ENCODE data around the gene GPR32. TPM values are rescaled to one million over a fixed set of nuclear protein-coding genes. Genes with fewer than 3 reads are reported as not detected.
"Not testable (repeated sequence)": the region's sequence is repeated elsewhere in the genome, so short reads cannot be mapped to it uniquely, and the experiment has no call there.

Gene GPR32
- total RNA-seq, 2 experiments from 2014 or later: not detected

DNA sequence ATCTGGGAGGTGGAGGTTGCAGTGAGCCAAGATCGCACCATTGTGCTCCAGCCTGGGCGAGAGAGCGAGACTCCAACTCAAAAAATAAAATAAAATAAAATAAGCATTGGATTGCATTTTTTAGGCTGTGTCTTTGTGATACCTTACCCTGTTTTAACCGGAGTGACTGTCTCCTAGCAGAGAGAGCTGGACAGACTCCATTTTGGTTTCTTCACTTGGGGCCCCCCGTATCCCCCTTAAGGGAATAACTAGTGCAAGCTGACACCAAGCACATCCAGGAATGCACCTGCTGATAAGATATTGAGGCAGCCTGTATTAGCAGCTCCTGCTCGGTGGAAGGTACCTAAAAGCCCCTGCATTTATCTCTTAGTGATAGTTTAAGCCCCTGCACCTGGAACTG, 20.8 kb upstream of the GPR32 start:
- no peaks in the 10 kb centered on the region for H3K4me1 Mint-ChIP-seq
- H3K27ac Mint-ChIP-seq: no peak overlapping the region
- ChIA-PET CTCF (interaction anchor here (0.6 kb wide), 2 partner anchors 52 to 392 kb away, joined by 3 read pairs; no protein-coding TSS in a partner anchor), POLR2A (no interaction called here)
- no peaks in the 10 kb centered on the region for H3K9me3 Mint-ChIP-seq (ENCODE audit: low read depth)
- H3K4me3 Mint-ChIP-seq: no peak overlapping the region
- peaks cover 15% of the 10 kb centered on the region for H3K27me3 Mint-ChIP-seq
- intact Hi-C loops (cut with DNase I, micrococcal nuclease): no loop called here
- DNase-seq (no peak), ATAC-seq (no peak)
- no peaks in the 10 kb centered on the region for H3K36me3 Mint-ChIP-seq (ENCODE audit: low read depth)

DNA sequence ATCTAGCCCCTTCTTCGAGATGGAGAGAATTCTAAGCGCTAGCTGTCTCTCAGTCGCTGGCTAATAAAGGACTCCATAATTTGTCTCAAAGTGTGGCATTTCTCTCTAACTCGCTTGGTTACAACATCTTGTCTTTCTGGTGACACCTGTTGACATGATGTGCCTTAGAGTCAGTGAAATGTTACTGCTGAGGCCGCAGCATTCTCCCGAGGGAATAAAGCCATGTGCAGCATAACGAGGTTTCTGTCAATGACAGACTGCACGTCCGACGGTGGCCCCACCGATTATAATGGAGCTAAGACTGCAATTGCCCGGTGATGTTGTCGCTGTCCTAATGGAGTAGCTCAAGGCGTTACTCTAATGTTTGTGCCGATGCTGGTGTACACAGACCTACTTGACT, 20.3 kb upstream of the GPR32 start:
- H3K4me3 Mint-ChIP-seq: no peak overlapping the region
- CTCF ChIA-PET: interaction anchor here (0.6 kb wide), 1 partner anchor 393 kb away, joined by 3 read pairs; no protein-coding TSS in a partner anchor
- no peaks in the 10 kb centered on the region for H3K36me3 Mint-ChIP-seq (ENCODE audit: low read depth)
- no peak overlapping the region for H3K27ac Mint-ChIP-seq
- no peaks in the 10 kb centered on the region for H3K4me1 Mint-ChIP-seq
- DNase-seq (no peak), ATAC-seq (no peak)
- intact Hi-C loops (cut with DNase I, micrococcal nuclease): no loop called here
- peaks cover 18% of the 10 kb centered on the region for H3K27me3 Mint-ChIP-seq
- no peaks in the 10 kb centered on the region for H3K9me3 Mint-ChIP-seq (ENCODE audit: low read depth)
- POLR2A ChIA-PET: interaction anchor here (0.5 kb wide), 1 partner anchor 276 kb away, joined by 3 read pairs; no protein-coding TSS in a partner anchor

DNA sequence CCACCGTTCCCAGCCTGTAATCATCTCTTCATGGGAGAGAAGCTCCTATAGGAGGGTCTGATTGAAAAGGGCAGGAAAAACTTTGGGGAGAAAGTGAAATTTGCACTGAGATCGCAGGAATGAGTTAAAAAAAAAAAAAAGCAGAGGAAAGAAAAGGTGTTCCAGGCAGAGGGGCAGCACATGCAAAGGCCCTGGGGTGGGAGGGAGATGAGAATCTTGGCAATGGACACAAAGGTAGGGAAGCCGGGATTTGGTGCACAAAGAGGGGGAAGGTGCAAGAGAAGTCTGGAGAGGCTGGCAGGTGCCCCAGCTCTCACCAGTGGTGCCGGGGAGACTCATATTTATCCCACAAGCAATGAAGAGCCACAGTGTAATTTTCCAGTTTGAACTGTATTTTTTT, 16.4 kb upstream of the GPR32 start:
- H3K4me3 Mint-ChIP-seq: no peak overlapping the region
- H3K36me3 Mint-ChIP-seq (ENCODE audit: low read depth): no peaks in the 10 kb centered on the region
- POLR2A ChIA-PET: no interaction called here
- DNase-seq (no peak), ATAC-seq (no peak)
- no peak overlapping the region for H3K27ac Mint-ChIP-seq
- H3K27me3 Mint-ChIP-seq: peaks cover 14% of the 10 kb centered on the region
- no peaks in the 10 kb centered on the region for H3K4me1 Mint-ChIP-seq
- intact Hi-C loops (cut with DNase I, micrococcal nuclease): no loop called here
- no peaks in the 10 kb centered on the region for H3K9me3 Mint-ChIP-seq (ENCODE audit: low read depth)
- CTCF ChIA-PET: no interaction called here

DNA sequence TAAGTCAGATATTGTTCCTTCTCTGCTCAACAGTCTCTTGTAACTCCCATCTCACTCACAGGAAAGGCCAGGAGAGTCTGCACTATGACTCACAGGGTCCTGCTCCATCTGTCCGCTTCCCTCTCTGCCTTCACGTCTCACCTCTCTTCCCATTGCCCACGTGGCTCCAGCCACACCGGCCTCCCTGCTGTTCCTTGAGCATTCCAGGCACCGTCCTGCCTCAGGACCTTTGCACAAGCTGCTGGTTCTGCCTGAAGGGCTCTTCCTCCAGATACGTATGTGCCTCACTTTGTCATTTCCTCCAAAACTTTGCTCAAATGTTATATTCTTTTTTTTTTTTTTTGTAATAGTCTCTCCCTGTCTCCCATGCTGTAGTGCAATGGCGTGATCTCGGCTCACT, 14.0 kb upstream of the GPR32 start:
- DNase-seq; H3K36me3 Mint-ChIP-seq (ENCODE audit: low read depth); H3K27ac Mint-ChIP-seq; ATAC-seq; H3K9me3 Mint-ChIP-seq (ENCODE audit: low read depth); H3K4me1 Mint-ChIP-seq; H3K4me3 Mint-ChIP-seq; intact Hi-C loops (cut with DNase I, micrococcal nuclease); POLR2A ChIA-PET: not testable (repeated sequence)
- peaks cover 14% of the 10 kb centered on the region for H3K27me3 Mint-ChIP-seq
- CTCF ChIA-PET: interaction anchor here (0.6 kb wide), 1 partner anchor 92 kb away, joined by 3 read pairs; no protein-coding TSS in a partner anchor

DNA sequence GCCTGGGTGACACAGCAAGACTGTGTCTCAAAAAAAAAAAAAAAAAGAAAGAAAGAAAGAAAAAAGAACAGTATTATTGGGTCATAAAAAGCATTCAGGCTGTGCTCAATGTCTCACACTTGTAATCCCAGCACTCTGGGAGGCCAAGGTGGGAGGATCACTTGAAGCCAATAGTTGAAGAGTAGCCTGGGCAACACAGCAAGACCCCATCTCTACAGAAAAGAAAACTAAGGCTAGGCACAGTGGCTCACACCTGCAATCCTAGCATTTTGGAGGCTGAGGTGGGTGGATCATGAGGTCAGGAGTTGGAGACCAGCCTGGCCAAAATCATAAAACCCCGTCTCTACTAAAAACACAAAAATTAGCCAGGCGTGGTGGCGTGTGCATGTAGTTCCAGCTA, 12.6 kb upstream of the GPR32 start:
- DNase-seq; POLR2A ChIA-PET; H3K4me1 Mint-ChIP-seq; ATAC-seq; H3K27ac Mint-ChIP-seq; H3K36me3 Mint-ChIP-seq (ENCODE audit: low read depth); H3K9me3 Mint-ChIP-seq (ENCODE audit: low read depth); H3K4me3 Mint-ChIP-seq; intact Hi-C loops (cut with DNase I, micrococcal nuclease); CTCF ChIA-PET: not testable (repeated sequence)
- peaks cover 14% of the 10 kb centered on the region for H3K27me3 Mint-ChIP-seq

DNA sequence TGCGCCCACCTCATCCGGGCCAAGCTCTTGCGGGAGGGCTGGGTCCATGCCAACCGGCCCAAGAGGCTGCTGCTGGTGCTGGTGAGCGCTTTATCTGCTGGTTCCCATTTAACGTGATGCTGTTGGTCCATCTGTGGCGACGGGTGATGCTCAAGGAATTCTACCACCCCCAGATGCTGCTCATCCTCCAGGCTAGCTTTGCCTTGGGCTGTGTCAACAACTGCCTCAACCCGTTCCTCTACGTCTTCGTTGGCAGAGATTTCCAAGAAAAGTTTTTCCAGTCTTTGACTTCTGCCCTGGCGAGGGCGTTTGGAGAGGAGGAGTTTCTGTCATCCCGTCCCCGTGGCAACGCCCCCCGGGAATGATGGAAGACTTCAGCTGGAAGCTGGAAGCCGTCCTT, 11.2 kb upstream of the GPR32 start:
- H3K9me3 Mint-ChIP-seq (ENCODE audit: low read depth); H3K36me3 Mint-ChIP-seq (ENCODE audit: low read depth); H3K4me3 Mint-ChIP-seq; H3K27ac Mint-ChIP-seq; intact Hi-C loops (cut with DNase I, micrococcal nuclease); H3K4me1 Mint-ChIP-seq; POLR2A ChIA-PET; H3K27me3 Mint-ChIP-seq; ATAC-seq; CTCF ChIA-PET; DNase-seq: not testable (repeated sequence)

DNA sequence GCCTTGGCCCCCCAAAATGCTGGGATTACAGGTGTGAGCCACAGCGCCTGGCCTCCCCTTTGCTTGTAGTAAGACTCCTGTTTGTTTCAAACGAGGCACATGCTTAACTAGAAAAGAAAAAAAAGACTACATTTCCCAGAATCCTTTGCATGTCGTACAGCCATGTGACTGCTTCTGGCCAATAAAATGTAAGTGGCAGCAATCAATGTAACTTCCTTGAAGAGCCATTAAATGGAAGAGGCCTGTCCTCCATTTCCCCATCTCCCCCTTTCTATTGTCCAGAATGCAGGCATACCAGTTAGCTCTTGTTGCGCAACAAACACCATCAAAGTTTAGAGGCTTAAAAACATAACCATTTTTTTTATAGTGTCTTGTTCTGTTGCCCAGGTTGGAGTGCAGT, 10.4 kb upstream of the GPR32 start:
- ChIA-PET POLR2A (no interaction called here), CTCF (interaction anchor here (0.6 to 0.7 kb wide), 3 partner anchors 18 to 838 kb away, joined by 3 read pairs; no protein-coding TSS in a partner anchor)
- DNase-seq (no peak), ATAC-seq (peak; percentile 72)
- Mint-ChIP-seq H3K4me1 (no peaks in the 10 kb centered on the region), H3K4me3 (no peak overlapping the region), H3K27me3 (peaks cover 11% of the 10 kb centered on the region), H3K36me3 (ENCODE audit: low read depth) (no peaks in the 10 kb centered on the region), H3K27ac (no peak overlapping the region), H3K9me3 (ENCODE audit: low read depth) (no peaks in the 10 kb centered on the region)
- intact Hi-C loops (cut with DNase I, micrococcal nuclease): no loop called here

DNA sequence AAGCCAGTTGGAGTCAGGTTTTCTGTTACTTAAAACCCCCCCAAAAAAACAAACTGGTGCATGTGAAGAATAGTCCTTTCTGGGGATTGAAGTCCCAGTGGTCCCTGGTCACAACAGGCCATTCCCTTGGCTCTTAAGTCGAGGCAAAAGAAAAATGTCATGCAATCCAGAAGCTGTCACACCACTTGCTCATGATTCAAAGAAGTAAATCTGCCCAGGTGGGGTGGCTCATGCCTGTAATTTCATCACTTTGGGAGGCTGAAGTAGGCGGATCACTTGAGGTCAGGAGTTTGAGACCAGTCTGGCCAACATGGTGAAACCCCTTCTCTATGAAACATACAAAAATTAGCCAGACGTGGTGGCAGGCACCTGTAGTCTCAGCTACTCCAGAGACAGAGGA, 8.8 kb upstream of the GPR32 start:
- POLR2A ChIA-PET; ATAC-seq; DNase-seq; H3K27ac Mint-ChIP-seq; H3K27me3 Mint-ChIP-seq; intact Hi-C loops (cut with DNase I, micrococcal nuclease); H3K9me3 Mint-ChIP-seq (ENCODE audit: low read depth); H3K36me3 Mint-ChIP-seq (ENCODE audit: low read depth); H3K4me1 Mint-ChIP-seq; H3K4me3 Mint-ChIP-seq: not testable (repeated sequence)
- CTCF ChIA-PET: interaction anchor here (1.0 kb wide), 1 partner anchor 37 kb away, joined by 4 read pairs; no protein-coding TSS in a partner anchor

DNA sequence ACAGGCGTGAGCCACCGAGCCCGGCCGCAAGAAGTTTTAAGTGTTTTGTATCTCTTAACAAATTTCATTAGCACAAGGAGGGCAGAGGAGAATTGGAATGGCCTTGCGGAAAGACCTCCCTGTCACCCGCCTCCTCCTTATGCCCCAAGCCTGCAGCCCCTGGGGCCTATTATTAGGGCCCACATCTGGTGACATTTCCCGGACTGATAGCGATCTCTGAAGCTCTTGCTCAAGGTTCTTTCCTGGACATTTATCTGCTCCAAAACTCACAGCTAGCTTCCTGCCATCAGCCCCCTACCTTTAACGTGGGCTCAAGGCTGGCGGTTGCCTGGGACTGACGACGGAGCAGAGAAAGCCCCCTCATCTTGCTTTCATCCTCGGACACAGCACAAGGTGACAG, 6.7 kb upstream of the GPR32 start:
- H3K9me3 Mint-ChIP-seq (ENCODE audit: low read depth); CTCF ChIA-PET; H3K27ac Mint-ChIP-seq; DNase-seq; H3K27me3 Mint-ChIP-seq; H3K4me3 Mint-ChIP-seq; ATAC-seq; H3K4me1 Mint-ChIP-seq; intact Hi-C loops (cut with DNase I, micrococcal nuclease); H3K36me3 Mint-ChIP-seq (ENCODE audit: low read depth); POLR2A ChIA-PET: not testable (repeated sequence)

DNA sequence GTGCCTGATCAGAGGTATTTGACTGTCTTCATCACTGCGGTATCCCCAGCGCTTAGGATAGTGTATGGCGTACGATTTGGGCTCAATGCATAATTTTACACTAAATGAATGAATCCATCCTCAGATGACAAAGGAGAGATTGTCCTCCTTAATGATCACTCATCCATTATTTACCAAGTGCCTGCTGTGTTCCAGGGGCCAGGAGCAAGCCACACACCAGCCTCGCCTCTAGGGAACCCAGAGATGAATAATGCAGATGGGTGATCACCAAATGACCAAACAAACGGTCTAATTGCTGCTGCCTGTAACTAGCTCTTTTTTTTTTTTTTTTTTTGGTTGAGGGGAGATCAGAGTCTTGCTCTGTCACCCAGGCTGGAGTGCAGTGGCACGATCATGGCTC, 5.9 kb upstream of the GPR32 start:
- H3K9me3 Mint-ChIP-seq (ENCODE audit: low read depth): no peaks in the 10 kb centered on the region
- no peaks in the 10 kb centered on the region for H3K36me3 Mint-ChIP-seq (ENCODE audit: low read depth)
- no peak overlapping the region for H3K4me3 Mint-ChIP-seq
- ChIA-PET POLR2A (no interaction called here), CTCF (no interaction called here)
- intact Hi-C loops (cut with DNase I, micrococcal nuclease): no loop called here
- ATAC-seq (no peak), DNase-seq (no peak)
- H3K27ac Mint-ChIP-seq: no peak overlapping the region
- H3K27me3 Mint-ChIP-seq: peaks cover 5% of the 10 kb centered on the region
- no peaks in the 10 kb centered on the region for H3K4me1 Mint-ChIP-seq

DNA sequence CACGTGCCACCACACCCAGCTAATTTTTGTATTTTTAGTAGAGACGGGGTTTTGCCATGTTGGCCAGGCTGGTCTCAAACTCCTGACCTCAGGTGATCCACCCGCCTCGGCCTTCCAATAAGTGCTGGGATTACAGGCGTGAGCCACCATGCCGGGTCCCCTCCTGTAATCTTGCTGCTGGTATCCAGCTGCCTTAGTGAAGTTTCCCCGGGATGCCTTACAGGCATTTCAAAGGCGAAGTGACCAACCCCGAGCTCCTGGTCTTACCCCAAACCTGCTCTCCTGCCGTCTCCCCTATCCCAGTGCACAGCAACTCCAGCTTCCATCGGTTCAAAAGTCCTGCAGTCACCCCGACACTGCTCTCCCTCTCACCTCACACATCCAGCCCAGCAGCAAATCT, 3.5 kb upstream of the GPR32 start:
- intact Hi-C loops (cut with DNase I, micrococcal nuclease); H3K9me3 Mint-ChIP-seq (ENCODE audit: low read depth); DNase-seq; H3K27me3 Mint-ChIP-seq; H3K4me1 Mint-ChIP-seq; H3K36me3 Mint-ChIP-seq (ENCODE audit: low read depth); ATAC-seq; CTCF ChIA-PET; H3K27ac Mint-ChIP-seq; POLR2A ChIA-PET; H3K4me3 Mint-ChIP-seq: not testable (repeated sequence)

DNA sequence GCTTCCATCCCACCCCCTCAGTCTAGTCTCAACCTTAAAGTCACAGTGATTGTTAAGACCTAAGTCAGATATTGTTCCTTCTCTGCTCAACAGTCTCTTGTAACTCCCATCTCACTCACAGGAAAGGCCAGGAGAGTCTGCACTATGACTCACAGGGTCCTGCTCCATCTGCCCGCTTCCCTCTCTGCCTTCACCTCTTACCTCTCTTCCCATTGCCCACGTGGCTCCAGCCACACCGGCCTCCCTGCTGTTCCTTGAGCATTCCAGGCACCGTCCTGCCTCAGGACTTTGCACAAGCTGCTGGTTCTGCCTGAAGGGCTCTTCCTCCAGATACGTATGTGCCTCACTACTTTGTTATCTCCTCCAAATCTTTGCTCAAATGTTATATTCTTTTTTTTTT, 3.0 kb upstream of the GPR32 start:
- DNase-seq; CTCF ChIA-PET; H3K9me3 Mint-ChIP-seq (ENCODE audit: low read depth); H3K27me3 Mint-ChIP-seq; ATAC-seq; H3K36me3 Mint-ChIP-seq (ENCODE audit: low read depth); H3K4me1 Mint-ChIP-seq; POLR2A ChIA-PET; H3K27ac Mint-ChIP-seq; intact Hi-C loops (cut with DNase I, micrococcal nuclease); H3K4me3 Mint-ChIP-seq: not testable (repeated sequence)

DNA sequence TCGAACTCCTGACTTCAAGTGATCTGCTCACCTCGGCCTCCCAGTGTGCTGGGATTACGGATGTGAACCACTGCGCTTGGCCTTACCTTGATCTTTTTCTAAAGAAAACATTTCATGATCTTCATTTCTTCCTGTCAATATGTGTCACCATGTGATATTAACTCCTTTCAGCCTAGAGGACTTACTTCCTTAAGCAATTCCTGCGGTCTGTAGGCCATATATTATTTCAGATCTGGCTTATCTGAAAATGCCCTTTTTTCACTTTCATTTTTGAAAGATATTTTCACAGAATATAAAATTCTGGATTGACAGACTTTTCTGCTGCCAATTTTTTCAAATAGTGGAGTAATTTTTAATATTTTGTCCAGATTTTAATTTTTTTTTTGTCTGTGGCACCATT, 2.0 kb upstream of the GPR32 start:
- ATAC-seq (no peak), DNase-seq (no peak)
- H3K27ac Mint-ChIP-seq: no peak overlapping the region
- H3K27me3 Mint-ChIP-seq: peaks cover 10% of the 10 kb centered on the region
- H3K4me3 Mint-ChIP-seq: no peak overlapping the region
- no peaks in the 10 kb centered on the region for H3K36me3 Mint-ChIP-seq (ENCODE audit: low read depth)
- intact Hi-C loops (cut with DNase I, micrococcal nuclease): no loop called here
- ChIA-PET POLR2A (no interaction called here), CTCF (no interaction called here)
- no peaks in the 10 kb centered on the region for H3K9me3 Mint-ChIP-seq (ENCODE audit: low read depth)
- H3K4me1 Mint-ChIP-seq: no peaks in the 10 kb centered on the region

Data from activated CD4-positive, alpha-beta T cell treated with anti-CD3 and anti-CD28 coated beads for 36 hours (primary cell).